Breast epithelium (tissue), 3 donors: Measurements from ENCODE around the gene RELB.

ENCODE experiments used
- POLR2A ChIP-seq: fragments of 450-650 bp; IDR thresholded peaks from one replicate; pipeline ENCODE4 v1.6.1; 2016; ENCODE audit warnings: antibody characterized with exemption, mild to moderate bottlenecking, moderate library complexity
- POLR2AphosphoS5 ChIP-seq, 3 donors: sonication (generic); formaldehyde crosslinking; IDR thresholded peaks; one replicate each; pipeline ENCODE4 v1.6.1; 2017; ENCODE audit warnings: antibody characterized with exemption in 3 of 3
- TF ChIP-seq, protein P1 (sequence below), 3 donors: fragments of 450-650 bp; IDR thresholded peaks; one replicate each; pipeline ENCODE4 v1.5.1; 2016 to 2017; ENCODE audit warnings: antibody characterized with exemption in 3 of 3, mild to moderate bottlenecking in 3 of 3, moderate library complexity in 3 of 3

- TF ChIP-seq POLR2AphosphoS5 (IDR thresholded peaks at IDR 0.05) (no peak), POLR2A (no peak)
- TF ChIP-seq, protein P1, sequence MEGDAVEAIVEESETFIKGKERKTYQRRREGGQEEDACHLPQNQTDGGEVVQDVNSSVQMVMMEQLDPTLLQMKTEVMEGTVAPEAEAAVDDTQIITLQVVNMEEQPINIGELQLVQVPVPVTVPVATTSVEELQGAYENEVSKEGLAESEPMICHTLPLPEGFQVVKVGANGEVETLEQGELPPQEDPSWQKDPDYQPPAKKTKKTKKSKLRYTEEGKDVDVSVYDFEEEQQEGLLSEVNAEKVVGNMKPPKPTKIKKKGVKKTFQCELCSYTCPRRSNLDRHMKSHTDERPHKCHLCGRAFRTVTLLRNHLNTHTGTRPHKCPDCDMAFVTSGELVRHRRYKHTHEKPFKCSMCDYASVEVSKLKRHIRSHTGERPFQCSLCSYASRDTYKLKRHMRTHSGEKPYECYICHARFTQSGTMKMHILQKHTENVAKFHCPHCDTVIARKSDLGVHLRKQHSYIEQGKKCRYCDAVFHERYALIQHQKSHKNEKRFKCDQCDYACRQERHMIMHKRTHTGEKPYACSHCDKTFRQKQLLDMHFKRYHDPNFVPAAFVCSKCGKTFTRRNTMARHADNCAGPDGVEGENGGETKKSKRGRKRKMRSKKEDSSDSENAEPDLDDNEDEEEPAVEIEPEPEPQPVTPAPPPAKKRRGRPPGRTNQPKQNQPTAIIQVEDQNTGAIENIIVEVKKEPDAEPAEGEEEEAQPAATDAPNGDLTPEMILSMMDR (IDR thresholded peaks at IDR 0.05), result no peak
These were observed 60.7 kb downstream of the RELB start for GRCh38 chr19:45061965-45062364.
